ENCODE results near the gene ASB13.

ASB13 gene

DNA sequence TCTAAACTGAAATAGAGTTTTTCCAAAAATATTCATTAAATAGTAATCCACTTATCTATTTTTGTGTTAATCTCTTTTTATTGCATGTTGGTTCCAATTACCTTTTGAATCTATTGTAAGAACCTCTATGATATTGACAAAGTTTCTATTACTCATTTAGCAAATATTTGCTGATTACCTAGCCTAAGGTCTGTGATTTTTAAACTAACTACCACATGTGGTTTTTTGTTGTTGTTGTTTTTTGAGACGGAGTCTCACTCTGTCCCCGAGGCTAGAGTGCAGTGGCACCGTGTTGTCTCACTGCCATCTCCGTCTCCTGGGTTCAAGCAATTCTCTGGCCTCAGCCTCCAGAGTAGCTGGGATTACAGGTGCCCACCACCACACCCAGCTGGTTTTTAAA is 2.0 kb upstream of the ASB13 start:
- no peak for DNase-seq

DNA sequence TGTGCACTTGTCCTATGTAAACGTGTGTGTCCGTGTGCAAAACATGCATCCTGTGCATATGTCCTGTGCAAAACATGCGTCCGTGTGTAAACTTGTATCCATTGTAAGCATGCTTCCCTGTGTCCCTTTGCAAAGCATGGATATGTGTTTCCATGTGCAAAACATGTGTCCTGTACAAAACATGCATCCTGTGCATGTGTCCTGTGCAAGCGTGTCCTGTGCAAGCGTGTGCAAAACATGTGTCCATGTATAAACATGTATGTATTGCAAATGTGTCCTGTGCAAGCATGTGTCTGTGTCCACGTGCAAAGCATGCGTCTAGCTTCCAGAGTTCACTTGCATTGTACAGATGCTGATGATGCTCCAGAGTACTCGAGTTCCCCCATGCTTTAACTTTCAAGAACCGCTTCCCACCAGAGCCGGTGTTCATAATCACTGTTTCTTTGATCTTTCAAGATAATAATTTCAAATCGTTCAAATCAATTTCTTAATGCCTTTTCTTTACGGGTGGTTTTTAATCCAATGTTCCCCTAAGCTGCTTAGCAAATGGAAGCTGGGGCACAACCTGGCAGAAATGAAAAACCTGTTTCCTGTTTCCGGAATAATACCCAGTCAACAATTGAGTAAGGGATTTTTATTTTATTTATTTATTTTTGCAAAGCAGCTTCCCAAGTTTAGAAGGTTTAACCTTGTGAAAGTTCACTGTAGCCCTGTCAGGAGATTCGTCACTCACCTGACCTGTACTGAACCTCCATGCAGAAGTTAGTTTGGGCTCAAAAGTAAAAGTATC is 641 bp upstream of the ASB13 start:
- no peak for DNase-seq

DNA sequence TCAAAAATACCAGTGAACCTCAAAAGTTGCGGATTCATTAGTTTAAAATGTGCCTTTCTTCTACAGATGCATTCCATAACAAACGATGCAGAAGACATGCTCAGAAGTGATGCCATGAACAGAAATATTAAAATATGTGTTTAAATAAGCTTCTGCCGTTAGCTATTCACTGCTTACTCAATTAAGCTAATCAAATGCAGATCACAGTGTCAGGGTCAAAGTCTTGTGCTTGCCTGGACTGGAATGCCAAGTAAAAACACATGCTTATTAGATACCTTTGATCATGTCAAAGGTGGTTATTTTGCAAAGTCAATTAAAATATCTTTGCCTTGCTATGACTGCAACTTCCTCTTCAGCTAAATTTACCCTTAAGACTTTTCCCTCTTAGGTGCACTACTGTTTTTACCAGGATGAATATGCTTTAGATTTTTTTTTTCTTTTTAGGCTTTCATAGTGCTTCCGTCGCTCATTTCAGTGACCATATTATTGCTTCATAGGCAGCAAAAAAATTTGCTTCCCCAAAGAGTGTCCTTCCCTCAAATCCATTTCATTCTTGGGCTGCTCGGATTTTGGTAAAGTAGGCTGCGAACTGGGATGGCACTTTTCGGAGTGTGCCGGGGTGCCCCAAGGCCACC is 905 bp downstream of the ASB13 start:
- DNase-seq: no peak

DNA sequence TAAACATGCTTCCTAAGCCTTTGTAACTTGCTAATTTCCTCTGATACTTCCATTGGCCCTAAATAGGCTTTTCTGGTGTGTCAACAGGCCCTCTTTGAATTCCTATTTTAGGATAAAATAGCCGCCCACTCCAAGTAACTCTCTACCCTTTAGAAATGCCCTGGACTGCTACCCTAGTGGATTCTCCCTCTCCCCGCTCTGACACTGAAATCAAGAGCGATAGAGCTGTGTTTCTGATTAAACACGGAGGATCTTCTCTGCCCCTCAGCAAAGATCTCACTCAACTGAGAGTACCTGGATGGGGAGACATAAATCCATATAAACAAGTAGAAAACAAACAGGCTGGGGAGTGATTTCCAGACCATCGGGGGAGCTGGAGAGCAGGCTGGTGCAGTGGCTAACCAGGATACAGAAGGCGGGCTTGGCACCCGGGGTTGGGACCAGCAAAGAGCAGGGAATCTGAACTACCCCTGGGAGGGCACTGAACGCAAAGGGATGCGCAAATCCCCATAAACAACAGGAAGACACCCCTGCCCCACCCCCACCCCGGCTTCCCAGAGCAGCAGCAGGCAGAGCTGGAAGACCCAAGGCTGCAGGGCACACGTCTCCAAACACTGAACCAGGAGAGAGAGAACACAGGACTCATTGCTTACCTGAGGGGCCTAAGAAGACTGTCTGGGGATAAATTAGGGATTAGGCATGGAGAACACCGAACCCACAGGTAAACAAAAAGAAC is 2.5 kb downstream of the ASB13 start:
- DNase-seq: no peak

DNA sequence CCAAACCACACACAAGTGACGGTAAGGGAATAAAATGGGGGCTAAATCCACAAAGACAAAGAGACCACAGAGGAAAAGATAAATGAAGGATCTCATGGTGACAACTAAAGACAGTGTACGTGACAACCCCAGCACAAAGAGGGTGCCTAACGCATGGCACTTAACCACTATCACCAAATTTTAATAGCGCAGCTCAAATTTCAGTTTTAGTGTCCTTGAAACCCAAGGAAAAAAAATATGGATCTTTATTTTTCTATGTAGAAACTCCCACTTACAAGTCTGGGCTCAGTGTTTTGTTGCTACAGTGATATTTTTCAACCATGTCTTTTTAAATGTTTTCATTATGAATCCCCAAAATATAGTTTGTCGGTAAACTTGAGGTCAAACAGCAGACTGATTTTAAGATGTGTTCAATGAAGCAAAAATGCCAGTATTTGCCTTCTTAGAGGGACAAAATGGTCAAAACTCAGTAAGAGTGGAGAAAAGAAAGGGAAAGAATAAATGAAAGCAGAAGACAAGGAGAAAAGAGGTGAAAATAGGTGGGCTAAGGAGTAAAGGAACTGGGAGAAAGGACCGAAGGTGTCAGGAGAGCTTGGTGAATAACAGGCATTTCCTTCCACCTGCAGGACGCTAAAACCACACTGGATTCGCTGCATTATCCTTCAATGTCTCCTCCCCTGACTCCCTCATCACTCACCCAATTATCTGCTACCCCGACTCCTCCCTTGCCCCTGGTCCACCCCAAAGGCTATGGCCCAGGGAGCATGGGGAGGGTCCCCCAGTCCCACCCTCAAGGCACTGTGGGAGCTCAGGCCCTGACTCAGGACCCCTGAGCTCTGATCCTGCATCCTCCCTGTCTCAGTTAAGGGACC is 3.5 kb downstream of the ASB13 start:
- DNase-seq: no peak

DNA sequence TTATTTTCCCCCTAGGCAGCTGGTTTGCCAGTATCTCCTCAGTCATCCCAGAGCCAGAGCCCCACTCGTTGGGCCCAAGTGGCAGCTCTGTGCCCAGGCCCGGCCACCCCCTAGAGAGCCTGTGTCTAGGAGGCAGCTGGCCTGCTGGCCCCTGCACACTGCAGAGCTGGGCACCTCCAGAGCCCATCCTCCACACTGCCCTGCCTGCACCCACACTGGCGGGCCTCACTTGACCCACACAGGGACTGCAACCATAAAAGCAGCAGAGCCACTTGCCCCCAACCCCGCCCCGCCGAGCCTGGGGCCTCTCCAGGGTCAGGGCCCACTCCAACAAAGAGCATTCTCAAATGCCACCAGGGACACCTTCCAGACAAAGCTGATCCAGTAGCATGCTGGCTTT is 5.4 kb downstream of the ASB13 start:
- DNase-seq: no peak

DNA sequence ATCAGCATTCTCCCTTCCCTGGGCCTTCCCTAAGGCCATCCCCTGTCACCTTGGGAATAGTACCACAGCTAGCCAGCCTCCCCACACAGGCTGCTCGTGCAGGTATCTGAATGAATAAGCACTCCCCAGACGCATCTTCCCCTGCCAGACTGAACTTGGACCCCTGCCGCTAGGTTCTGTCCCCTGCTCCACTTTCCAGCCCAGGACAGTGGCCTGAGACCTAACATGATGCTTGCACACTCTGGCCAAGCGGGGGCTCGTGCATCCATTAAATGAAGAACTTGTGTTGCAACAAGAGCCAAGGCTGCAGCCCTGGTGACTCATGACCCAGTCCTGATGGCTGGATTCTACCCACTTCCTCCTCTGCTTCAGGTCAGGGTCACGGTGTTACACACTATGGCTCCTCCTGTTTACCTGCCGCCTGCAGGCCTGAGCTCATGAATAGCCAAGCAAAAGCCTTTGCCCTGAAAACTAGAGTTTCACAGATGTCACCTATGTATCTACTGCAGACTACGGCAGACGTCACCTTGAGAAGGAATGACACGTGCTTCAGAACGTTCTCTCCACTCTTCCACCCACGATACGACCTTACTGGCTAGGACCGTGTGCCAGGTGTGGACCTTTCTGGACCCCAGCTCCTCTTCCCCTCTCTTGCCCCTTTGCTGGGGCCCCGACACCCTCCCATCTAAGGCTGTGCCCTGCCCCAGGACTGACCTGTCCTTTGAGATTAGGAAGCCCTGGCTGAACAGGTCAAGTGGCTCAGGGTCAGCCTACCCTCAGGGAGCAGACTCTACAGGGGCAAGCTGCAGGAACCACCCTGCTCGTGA is 6.5 kb downstream of the ASB13 start:
- no peak for DNase-seq

DNA sequence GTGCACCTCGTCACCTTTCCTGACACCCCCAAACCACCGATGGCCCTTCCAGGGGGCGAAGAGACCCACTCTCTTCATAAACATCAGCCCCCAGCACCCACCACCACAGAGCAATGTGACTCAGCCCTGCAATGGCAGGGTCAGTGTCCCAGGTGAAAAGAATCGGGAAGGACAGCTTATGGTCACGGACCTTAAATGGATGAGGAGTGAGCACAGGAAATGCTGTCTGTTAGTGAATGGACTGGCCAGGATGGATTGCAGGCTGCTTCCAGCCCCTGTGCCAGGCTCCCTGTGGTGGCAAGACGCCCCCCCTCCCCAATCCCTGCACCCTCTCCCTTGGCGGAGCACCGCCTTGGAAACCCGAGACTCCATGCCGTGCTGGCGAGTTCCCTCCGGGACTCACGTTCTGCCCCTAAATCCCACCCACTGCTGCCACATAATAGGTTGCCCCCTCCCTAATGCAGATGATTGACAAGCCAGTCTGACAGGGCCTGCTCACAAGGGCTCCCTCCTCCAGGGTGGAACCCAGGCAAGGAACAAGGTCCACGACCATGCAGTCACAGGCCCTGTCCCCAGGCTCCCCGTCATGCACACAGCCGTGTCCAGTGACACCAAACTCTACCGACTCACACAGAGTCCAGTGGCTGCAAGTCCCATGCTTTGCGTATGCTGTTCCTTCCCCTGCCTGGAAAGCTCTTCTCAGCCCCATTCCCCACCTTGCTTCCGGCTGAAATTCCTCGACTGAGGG is 7.3 kb downstream of the ASB13 start:
- no peak for DNase-seq

DNA sequence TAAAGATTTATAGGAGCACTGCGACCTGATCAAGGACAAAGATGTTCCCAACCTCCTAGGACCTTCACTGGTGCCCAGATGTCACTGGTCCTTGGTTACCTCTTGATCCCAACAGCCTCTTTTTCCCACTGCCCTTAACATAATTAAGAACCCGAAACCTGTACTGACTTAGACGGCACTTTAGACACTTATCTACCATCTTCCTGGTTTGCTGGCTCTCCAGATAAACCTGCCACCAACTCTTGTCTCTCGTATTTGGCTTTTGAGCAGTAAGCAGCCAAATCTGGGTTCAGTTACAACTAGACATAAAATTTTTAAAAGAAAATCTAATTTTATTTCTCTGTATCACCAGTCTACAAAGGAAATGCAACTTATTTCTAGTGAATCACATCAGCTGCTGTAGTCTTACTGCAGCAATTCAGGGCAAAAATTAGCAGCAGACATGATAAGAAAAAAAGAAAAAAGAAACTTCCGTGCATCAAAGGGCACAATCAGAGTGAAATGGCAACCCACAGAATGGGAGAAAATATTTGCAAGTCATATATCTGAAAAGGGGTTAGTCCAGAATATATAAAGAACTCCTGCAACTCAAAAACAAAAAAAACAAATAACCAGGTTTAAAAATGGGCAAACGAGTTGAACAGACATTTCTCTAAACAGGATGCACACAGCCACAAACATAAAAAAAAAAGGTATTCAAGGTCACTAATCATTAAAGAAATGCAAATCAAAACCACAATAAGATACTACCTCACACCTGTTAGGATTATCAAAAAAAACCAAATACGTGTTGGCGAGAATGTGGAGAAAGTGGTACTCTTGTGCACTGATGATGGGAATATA is 9.4 kb downstream of the ASB13 start:
- no peak for DNase-seq

DNA sequence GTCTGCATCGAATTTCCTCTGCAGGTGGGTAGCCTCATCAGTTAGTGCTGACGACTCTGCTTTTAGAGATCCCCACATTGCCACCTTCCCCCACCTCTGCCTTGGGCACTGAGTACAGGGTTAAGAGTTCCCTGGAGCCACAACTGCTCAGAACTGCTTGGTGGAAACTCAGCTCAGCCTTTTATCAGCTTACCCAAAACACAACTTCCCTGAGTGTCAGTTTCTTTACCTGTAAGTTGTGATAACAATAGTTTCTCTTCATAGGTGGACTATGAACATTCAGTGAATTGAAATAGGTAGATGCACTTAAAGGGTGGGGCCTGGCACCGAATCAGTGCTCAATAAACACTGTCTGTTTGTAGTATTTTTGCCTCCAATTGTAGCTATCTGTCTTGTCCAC is 11.3 kb downstream of the ASB13 start:
- DNase-seq: no peak

DNA sequence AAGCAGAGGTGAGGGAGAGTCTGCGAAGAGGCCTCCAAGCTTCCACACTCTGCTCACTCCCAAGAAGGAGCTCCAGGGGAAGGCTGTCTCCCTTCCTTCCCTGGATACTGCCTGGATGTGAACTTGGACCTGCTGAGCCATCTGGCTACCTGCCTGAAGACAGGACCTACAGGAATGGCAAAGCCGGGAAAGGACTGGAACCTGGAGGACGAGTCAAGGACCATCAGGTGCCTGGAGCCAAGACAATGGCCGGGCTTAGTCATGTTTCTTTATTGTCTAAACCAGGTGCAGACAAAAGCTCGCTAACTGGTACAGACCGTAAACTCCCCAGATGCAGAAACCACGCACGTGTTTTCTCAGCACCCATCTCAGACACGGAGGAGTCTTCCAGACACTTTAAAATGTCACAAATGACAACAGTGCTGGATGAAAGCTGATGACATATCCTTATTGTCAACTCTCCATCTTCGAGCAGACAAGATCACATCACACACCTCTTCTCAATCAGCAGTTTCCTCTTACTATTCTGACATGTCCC is 12.1 kb downstream of the ASB13 start:
- no peak for DNase-seq

DNA sequence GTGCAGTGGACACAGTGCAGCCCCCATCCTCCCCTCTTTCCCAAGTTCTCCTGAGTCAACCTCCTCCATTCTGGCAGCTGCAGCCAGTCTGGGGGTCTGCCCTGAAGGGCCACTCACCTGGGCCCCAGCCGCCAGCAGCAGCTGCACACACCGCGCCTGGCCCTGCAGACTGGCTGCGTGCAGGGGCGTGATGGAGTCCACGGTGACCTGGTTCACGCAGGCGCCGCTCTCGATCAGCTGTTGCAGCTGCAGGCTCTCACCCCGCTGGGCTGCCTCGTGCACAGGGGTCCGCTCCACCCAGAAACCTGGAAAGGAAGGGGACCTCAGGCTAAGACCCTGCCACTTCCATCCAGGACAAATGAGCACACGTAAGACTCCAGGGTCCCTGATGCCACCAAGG is 13.6 kb downstream of the ASB13 start:
- DNase-seq: no peak

DNA sequence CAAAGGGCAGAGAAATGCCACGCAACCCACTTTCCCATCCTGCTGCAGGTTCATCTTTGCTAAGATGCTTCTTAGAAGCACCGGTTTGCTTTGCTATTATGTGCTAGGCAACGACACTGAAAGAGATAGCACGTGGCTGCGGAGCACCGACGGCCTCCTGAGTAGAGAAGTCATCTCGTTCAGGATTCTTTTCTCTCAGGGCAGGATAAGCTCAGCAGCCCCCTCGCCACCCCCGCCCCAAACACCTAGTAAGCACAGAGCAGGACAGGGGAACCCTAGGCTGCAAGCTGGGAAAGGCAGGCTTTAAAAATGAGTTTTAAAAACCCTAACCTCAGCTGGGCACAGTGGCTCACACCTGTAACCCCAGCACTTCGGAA is 15.0 kb downstream of the ASB13 start:
- DNase-seq: no peak

DNA sequence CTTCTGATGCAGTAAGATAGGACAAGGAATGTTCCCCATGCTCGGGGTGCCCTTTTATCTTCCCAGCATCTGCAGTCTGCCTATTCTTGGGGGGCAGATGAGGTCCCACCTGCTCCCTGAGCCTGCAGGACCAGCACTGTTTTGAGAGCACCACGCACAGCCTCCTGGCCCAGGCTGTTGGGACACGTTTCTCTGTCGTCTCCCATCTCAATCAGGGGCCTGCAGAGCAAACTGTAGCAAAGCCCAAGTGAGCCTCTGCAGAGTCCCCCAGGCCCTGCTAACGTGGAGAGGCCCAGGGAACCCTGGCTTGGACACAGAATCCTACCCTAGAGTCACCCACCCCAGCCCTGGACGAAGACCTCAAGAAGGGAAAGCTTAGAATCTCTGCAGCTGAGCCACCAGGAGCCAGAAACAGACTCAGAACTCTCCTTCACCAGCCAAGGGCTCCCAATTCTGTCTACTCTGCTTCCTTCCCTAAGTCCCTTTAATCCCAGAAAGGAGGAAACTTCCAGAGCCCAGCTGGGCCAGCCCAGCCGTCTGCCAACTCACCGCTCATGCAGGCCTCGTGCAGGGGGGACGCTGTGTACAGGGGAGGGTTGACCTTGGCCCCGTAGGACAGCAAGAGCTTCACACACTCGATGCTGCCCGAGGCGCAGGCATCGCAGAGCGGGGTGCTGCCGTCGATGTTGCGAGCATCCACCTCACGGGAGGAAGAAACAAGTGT is 15.6 kb downstream of the ASB13 start:
- no peak for DNase-seq

DNA sequence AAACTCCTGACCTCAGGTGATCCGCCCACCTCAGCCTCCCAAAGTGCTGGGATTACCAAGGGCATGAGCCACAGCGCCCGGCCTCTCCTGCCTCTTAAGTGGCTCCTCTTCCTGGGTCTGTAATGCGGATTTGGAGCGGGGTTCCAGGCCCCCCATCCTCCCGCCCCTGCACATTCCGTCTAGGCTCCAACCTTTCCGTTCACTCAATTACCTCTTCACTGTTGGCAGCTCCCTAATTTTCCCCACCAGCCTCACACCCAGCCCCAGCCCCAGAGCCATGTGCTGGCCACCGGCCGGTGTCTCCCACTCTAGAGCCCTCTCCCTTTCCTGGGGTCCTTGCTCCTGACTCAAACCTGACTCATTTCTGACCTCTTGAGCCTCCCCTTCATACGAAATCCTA is 16.6 kb downstream of the ASB13 start:
- no peak for DNase-seq

DNA sequence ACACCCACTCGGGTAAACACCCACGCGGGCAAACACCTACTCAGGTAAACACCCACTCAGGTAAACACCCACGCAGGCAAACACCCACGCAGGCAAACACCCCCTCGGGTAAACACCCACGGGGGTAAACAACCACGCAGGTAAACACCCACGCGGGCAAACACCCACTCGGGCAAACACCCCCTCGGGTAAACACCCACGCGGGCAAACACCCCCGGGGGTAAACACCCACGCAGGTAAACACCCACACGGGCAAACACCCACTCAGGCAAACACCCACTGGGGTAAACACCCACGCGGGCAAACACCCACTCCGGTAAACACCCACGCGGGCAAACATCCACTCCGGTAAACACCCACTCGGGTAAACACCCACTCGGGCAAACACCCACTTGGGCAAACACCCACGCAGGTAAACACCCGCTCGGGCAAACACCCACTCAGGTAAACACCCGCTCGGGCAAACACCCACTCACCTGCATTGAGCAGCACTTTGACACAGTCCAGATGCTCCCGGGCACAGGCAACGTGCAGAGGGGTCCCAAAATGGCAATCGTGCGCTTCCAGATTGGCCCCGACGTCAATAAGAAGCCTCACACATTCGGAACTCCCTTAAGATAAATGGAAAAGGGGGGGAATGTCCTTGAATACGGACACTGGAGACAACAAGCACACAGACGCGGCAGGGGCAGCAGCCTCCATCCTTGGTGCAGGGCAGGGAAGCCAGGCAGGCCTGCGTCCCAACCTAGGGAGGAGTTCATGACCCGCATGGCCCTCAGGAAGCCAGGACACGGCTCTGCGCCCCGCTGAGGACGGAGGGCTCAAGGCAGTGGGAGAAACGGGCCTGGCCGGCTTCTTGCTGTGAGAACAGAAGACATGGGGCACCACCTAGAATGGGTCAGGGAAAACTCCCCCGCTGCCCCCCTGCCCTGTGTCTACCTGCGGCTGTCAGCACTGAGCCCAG is 17.6 kb downstream of the ASB13 start:
- no peak for DNase-seq

DNA sequence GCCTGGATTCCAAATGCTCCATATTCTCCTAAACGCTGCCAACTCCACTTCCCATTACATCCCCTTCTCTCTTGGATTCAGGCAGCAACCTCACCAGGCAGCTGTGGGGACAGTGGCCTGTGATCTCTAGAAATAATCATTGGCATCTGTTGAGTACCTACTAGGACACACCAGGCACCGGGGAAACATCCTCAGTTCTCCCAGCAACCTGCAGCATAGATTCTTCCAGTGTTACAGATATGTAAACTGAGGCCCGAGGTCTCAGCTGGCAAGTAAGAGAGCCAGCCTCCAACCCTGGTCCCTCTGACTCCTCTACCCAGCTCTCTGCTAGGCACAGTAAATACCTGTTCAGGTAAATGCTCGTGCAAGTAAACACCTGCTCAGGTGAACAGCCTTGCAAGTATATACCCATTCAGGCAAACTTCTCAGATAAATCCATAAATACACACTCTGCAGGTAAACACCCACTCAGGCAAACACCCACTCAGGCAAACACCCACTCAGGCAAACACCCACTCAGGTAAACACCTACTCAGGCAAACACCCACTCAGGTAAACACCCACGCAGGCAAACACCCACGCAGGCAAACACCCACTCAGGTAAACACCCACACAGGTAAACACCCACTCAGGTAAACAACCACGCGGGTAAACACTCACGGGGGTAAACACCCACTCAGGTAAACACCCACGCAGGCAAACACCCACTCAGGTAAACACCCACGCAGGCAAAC is 18.7 kb downstream of the ASB13 start:
- DNase-seq: no peak
